GM12892 (cell line): ENCODE measurements around the gene KCNE1.

Source experiments
- DNase-seq: peaks from one replicate; pipeline ENCODE4 v3.0.0; 2011; ENCODE audit not compliant: insufficient read length
- FAIRE-seq: peaks from 2 replicates; lab custom pipeline; 2011; peaks lifted over from hg19 to GRCh38; lab: Jason Lieb, UNC
- POLR2A ChIP-seq: IDR thresholded peaks from 2 replicates; pipeline ENCODE4 v1.6.1; 2011; ENCODE audit warnings: low read depth, low read length, control low read depth
- POLR2AphosphoS5 ChIP-seq: IDR thresholded peaks from 2 replicates; pipeline ENCODE4 v1.6.1; 2011; ENCODE audit warnings: low read depth, low read length, control low read depth
- TAF1 ChIP-seq: IDR thresholded peaks from 2 replicates; pipeline ENCODE4 v1.6.1; 2011; ENCODE audit warnings: low read depth, mild to moderate bottlenecking, control low read depth, low read length, borderline replicate concordance

The KCNE1 gene

GRCh38 chr21:34520764-34521508 lies 8.9 kb upstream of the KCNE1 start:
- FAIRE-seq (no peak), DNase-seq (no peak)
- TF ChIP-seq TAF1 (no peak), POLR2A (no peak), POLR2AphosphoS5 (no peak)

GRCh38 chr21:34520281-34520680 lies 8.3 kb upstream of the KCNE1 start:
- no peak for DNase-seq
- TF ChIP-seq POLR2AphosphoS5 = no peak
- no peak for TF ChIP-seq TAF1
- TF ChIP-seq POLR2A = no peak
- no peak for FAIRE-seq

DNA sequence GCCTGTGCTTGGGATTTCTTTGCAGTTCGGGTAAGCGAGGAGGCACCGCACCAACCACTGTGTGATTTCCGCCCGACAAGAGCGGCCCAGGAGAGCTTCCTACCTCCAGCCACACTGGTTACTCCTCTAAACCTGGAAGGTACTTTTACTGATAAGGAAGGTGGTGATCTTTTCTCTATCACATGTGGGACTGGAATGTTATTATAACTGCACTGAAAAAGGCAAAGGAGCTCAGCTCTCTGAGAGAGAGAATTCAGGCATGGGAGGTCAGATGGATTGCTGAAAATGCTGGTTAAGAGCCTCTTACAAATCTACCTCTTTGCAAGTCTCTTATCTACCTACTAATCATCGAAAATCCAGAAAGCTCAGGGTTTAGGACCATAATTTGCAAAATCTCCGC lies 7.7 kb upstream of the KCNE1 start:
- no peak for DNase-seq
- no peak for TF ChIP-seq POLR2AphosphoS5
- no peak for TF ChIP-seq TAF1
- no peak for TF ChIP-seq POLR2A
- no peak for FAIRE-seq

DNA sequence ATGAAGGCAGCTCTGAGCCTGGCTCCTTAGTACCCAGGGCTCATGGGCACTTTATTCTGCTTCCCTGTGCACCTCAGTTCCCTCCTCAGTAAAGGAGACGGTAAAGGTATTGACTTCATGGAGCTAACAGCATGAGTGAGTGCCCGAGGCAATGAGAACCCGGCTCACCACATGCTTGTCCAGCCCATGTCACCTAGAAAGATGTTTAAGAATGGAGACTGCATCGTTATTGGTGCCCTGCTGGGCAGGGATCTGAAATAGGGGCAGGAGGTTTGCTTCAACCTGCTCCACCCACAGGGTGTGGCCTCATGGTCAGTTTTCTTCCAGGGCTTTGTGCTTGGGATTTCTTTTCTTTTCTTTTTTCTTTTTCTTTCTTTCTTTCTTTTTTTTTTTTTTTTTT lies 7.0 kb upstream of the KCNE1 start:
- FAIRE-seq = no peak
- no peak for TF ChIP-seq TAF1
- no peak for DNase-seq

DNA sequence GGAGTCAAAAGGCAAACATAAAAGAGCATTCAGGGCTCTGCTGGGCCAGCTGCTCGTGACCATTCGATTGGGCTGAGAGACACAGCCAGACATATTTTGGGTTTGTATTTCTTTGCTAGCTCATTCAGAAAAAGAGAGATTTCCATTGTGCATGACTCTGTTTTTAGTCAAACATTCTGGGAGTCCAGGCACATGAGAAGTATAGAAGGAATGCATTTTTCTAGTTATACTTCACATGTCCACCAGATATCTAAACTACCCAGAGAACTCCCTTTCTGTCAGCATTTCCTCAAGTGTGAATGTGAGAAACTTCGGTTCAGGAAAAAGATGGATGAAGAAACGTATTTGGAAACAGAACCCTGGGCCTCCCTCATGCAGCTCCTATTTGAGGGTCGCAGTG lies 6.3 kb upstream of the KCNE1 start:
- no peak for DNase-seq
- FAIRE-seq = no peak
- no peak for TF ChIP-seq POLR2A
- no peak for TF ChIP-seq POLR2AphosphoS5
- no peak for TF ChIP-seq TAF1

DNA sequence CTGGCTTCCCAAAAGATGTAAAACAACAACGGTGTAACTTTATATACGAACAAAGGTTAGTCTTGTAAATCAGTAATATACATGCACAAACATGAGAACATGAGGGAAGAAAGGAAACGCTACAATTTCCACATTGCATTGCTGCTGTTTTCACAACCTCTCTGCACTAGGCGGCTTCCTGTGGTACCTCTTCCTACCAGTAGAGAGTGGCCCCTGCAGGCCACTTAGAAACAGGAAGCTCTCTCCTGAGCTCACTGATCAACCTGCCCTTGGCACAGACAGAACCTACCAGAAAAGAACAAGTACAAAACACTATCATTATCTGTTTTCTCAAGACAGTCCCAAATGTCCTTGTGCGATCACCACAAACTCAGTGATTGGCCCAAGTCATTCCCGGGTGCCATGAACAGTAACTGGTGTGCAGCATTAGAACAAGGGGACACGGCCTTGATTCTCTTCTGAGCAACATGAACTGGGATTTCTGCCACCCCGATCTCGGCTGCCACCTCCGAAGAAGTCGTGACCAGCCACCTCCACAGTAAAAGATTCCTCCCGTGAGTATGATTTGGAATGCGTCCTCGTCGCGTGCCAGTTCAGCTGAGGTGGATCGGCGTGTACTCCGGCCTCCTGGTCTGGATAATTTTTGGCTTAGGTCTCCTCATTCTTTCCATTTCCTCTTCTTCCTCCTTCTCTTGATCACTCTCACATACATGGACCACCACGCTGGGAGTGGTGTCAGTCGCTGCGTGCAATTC lies 5.7 kb upstream of the KCNE1 start:
- FAIRE-seq (no peak), DNase-seq (no peak)
- no peak for TF ChIP-seq POLR2A
- no peak for TF ChIP-seq POLR2AphosphoS5
- no peak for TF ChIP-seq TAF1

- no peak for FAIRE-seq
- no peak for DNase-seq
- no peak for TF ChIP-seq POLR2AphosphoS5
- no peak for TF ChIP-seq POLR2A
- no peak for TF ChIP-seq TAF1
These were observed 5.0 kb upstream of the KCNE1 start for GRCh38 chr21:34517039-34517438.

DNA sequence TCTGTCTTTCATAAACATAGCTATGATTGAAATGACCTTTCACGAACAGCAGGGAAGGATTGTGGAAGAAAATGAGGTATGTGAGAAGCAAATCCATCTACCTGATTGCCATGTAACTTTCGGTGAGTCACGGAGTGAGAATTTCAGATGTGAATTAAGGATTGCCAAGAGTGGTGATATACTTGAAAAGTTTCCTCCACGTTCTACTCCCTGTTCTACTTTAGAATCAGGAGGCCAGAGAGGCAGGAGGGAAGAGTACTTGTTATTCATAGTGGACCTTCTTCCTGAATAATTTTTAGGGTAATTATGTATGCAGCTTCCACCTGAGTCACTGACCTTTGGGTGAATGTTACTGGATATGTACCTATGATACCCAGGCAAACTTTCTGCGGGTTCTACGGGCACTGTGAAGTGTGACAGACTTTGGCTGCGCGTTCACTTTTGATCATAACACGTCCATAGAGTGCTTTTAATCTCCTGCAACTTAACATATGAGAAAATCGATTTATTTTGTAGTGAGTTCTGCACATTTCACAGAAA lies 2.6 kb upstream of the KCNE1 start:
- DNase-seq (no peak), FAIRE-seq (no peak)
- no peak for TF ChIP-seq POLR2AphosphoS5
- TF ChIP-seq POLR2A = no peak
- no peak for TF ChIP-seq TAF1

GRCh38 chr21:34513129-34513675 lies 1.2 kb upstream of the KCNE1 start:
- DNase-seq (no peak), FAIRE-seq (no peak)
- no peak for TF ChIP-seq TAF1
- no peak for TF ChIP-seq POLR2AphosphoS5
- no peak for TF ChIP-seq POLR2A

DNA sequence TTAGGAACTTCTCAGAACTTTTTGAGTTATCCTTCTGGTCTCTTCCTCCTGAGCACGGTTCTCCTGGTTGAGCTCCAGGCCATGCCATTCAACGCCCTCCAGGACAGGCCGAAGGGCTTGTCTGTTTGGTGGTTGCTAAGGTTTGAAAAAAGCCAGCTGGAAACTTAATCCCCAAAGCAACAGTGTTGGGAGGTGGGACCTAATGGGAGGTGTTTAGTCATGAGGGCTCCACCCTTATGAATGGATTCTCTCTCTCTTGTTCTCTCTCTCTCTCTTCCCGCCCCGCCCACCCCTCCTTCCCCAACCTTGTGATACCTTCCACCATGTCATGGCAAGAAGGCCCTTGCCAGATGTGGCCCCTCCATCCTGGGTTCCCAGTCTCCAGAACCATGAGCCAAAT lies 829 bp downstream of the KCNE1 start:
- TF ChIP-seq TAF1 (no peak), POLR2AphosphoS5 (no peak), POLR2A (no peak)
- DNase-seq (no peak), FAIRE-seq (no peak)
